GM12874 (cell line): ENCODE results near the gene PPP2R2B.

Experiments
- CTCF ChIP-seq: IDR thresholded peaks from 2 replicates; pipeline ENCODE4 v1.5.1; 2011; ENCODE audit warnings: low read depth, mild to moderate bottlenecking, control low read depth, low read length, moderate library complexity; ENCODE audit not compliant: insufficient read depth

The PPP2R2B gene

DNA sequence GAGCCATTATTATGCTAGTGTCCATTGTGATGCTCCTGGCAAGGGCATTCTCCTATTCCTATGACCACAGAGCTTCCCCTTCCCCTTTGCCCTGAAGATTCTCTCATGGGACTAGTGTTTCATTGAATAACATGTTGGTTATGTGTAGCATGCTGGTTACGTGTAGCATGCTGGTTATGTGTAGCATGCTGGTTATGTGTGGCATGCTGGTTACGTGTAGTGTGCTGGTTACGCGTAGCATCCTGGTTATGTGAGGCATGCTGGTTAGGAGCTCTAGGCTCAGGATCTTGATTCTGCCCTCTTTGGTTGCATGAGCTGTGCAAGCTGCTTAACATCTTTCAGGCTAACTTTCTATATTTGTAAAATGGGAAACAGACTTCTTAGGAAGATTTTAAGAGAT is 316.1 kb downstream of the PPP2R2B start:
- no peak for TF ChIP-seq CTCF

GRCh38 chr5:146561711-146562110 is 316.8 kb downstream of the PPP2R2B start:
- no peak for TF ChIP-seq CTCF

GRCh38 chr5:146560205-146560812 is 318.2 kb downstream of the PPP2R2B start:
- TF ChIP-seq CTCF = no peak

- TF ChIP-seq CTCF = 0 out of 2 replicates have a peak, but pooled peaks have one; percentile 11
These were observed 321.7 kb downstream of the PPP2R2B start for GRCh38 chr5:146556884-146557283.

DNA sequence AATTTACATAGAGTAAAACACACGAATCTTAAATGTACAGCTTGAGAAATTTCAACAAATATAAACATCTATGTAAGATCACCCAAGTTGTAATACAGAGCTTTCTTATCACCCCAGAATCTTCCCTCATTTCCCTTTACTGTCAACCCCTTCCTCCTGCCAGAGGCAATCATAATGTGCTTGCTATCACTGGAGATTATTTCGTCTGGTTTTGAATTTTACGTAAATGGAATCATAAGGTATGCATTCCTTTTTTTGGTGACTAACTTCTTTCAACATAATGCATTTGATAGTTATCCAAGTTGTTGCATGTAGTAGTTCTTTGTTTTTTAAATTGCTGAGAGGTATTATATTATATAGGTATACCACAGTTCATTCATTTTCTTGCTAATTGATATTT is 325.1 kb downstream of the PPP2R2B start:
- no peak for TF ChIP-seq CTCF

DNA sequence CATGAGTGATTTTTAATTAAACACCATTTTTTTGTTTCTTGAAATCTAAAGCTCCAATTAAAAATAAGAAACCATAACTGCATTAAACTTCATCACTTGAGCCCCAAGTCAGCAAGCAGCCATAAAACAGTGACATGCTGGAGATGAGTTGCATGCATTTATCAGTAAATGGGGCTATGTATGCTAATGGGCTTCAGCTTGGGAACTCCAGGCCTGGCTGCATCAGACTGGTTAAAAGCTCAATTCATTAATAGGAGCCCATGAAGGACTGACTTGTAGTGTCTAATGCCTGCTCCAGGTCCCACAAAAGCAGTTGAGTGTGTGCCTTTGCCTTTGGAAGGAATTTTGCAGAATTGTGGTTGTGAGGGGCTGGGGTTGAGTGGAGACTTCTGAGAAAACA is 328.9 kb downstream of the PPP2R2B start:
- no peak for TF ChIP-seq CTCF

DNA sequence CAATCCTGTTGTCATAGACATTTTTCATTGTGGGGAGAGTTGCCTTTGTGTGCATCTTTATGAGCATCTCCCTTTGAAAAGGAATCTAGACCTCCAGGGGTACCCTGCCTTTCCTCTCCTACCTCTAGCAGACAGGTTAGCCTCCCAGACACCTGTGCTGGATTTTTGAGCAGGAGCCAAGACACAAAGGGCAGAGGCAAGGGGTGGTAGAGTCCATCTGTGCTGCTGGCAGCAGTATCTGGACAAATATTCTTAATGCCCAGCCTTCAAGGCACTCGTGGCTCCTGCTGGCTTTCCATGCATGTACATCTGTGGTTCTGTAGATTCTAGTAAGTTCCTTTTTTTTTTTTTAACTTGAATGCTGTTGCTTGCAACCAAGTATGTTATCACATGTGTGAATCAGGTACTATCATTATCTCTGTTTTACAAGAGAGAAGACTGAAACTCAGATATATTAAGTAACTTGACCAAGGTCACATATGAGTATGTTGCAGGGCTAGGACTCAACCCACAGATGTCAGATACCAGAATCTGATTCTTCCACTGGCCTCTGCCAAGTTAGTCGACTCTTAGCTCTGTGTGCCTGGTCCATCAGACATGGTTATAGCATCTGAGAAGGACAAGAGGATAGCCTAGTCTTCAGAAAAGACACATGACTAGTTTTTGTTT is 329.6 kb downstream of the PPP2R2B start:
- no peak for TF ChIP-seq CTCF
